ENCODE data around the gene STARD3. TPM values are rescaled to one million over a fixed set of nuclear protein-coding genes. Genes with fewer than 3 reads are reported as not detected.

STARD3 gene
- total RNA-seq, 1 donor: 47.1 TPM

- DNase-seq (ENCODE audit: low read depth in 2 of 3, low spot score in 2 of 3): peak in 2 of 3 donors; percentile 29 to 40
Measured at GRCh38 chr17:39634384-39634871, 2.5 kb upstream of the STARD3 start.

- no peak for DNase-seq (ENCODE audit: low read depth in 2 of 3, low spot score in 2 of 3)
Measured at GRCh38 chr17:39635614-39636176, 1.2 kb upstream of the STARD3 start.

GRCh38 chr17:39636587-39636926 lies 387 bp upstream of the STARD3 start:
- no peak for DNase-seq (ENCODE audit: low read depth in 2 of 3, low spot score in 2 of 3)

GRCh38 chr17:39638317-39638716 lies 1.4 kb downstream of the STARD3 start:
- no peak for DNase-seq (ENCODE audit: low read depth in 2 of 3, low spot score in 2 of 3)

GRCh38 chr17:39639043-39639442 lies 2.1 kb downstream of the STARD3 start:
- no peak for DNase-seq (ENCODE audit: low read depth in 2 of 3, low spot score in 2 of 3)

DNA sequence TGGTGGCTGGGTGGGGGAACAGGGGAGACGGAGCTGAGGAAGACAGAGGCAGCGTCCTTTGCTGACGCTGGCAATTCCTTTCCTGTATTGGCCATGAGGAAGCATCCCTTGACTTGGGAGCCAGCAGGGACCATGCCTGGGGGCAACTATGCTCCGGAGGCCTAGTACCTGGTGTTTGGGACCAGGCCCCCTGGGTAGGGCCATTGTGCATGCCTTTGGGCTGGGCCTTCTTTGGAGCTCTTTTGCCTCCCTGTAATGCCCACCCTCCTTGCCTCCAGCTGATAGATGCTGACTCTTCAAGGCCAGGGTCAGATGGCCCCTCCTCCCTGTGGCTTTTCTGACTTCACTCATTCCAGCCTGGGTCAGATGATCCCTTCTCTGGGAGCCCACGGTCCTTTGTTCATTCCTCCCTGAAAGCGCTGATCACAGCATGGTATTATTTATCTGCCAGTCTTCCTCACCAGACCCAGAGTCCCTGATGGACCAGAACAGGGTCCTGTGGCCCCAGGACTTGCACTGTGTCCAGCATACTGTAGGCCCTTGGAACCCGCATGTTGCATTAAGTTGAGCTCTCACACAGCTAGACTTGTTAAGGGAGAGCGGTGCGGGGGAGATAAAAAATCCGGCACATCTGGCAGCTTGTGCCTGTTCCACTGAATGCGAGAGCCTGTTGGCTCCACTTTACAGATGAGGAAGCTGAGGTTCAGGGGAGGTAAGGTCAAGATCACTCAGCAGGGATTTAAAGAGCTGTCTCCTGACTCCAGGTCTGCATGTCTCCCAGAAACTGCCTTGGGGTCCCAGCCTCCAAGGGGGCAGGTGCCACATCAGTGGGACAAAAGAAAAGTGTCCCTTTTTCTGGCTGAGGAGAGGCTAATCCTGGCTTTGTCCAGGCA lies 2.9 kb downstream of the STARD3 start:
- no peak for DNase-seq (ENCODE audit: low read depth in 2 of 3, low spot score in 2 of 3)

- DNase-seq (ENCODE audit: low read depth in 2 of 3, low spot score in 2 of 3): peak in 2 of 3 donors; percentile 42 to 54
Measured at GRCh38 chr17:39640591-39641031, 3.7 kb downstream of the STARD3 start.

DNA sequence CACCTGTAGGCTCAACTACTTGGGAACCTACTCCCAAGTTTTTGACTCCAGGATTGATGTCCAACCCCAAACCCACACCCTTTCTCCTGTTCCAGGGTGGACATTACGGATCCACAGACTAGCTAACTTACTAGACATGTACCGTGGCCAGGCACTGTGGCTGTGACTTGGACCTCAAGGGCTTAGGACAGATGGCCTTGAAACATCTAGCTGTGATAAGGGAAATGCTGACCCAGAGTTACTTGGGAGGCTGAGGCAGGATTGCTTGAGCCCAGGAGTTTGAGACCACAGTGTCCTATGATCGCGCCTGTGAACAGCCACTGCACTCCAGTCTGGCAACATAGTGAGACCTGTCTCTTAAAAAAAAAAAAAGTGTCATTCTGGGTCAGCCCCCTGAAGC lies 4.2 kb downstream of the STARD3 start:
- DNase-seq (ENCODE audit: low read depth in 2 of 3, low spot score in 2 of 3): no peak

DNA sequence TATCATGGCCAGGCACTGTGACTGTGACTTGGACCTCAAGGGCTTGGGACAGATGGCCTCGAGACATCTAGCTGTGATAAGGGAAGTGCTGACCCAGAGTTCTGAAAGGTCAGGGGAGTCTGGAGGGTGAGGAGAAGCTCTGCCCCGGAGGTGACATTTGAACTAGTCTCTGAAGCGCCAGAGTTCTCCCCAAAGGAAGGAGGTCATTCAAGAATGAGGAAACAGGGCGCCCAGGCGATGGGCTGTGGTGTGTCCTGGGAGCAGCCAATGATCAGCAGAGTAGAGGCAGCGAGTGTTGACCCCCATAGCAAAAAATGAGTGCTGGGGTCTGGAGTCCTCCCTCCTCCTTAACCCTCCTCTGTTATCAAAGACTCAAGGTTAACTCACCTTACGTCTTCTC lies 4.9 kb downstream of the STARD3 start:
- DNase-seq (ENCODE audit: low read depth in 2 of 3, low spot score in 2 of 3): no peak

DNA sequence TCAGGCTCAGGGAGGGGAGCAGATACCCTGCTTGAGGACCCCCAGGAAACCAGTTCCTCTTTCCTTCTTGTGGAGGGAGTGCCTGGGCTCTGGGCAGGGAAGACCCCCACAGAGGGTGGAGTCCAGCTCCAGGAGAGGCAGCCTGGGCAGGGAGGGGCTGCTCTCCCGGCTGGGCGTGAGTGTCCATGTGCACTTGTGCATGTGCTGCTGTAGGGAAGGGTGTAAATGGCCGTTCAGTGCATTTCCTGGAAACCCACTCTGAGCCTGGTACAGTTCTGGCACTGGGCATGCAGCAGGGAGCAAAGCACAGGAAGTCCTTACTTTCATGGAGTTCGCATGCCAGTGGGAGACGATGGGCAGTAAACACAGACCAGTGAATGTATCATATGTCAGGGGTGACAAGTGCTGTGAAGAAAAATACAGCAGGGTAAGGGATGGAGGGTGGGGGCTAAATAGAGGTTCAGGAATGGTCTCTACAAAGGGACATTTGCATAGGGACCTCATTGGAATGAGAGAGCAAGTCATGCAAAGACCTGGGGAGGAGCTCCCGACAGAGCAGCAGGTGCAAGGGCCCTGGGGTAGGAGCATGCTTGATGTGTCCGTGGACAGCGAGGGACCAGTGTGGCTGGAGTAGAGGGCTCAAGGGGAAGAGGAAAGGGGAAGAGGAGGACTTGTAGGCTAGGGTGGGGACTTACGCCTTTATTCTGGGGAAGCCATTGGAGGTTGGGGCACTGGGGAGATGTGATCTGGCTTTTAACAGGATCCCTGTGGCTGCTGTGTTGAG lies 5.5 kb downstream of the STARD3 start:
- DNase-seq (ENCODE audit: low read depth in 2 of 3, low spot score in 2 of 3): no peak

- peak in 1 of 3 donors; percentile 28 for DNase-seq (ENCODE audit: low read depth in 2 of 3, low spot score in 2 of 3)
Measured at GRCh38 chr17:39643271-39643670, 6.3 kb downstream of the STARD3 start.

DNA sequence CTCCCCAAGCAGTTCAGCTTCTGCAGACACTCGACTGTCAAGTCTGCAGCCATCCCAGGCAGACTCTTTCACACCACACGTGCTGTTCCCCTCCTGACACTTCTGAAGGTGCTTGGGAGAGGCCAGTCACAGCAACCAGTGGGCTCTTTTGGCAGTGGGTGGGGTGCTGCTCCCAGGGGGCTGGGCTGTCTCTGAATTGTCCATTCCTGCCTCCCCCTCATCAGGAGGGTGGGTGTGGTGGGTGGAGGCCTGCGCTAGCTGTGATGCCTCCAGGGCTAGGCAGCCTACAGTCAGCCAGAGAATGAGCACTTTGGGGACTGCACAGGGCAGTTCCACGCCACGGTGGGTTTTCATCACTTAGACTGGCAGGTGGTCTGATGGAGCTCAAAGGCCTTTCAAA lies 10.3 kb downstream of the STARD3 start:
- no peak for DNase-seq (ENCODE audit: low read depth in 2 of 3, low spot score in 2 of 3)

GRCh38 chr17:39648616-39649366 lies 11.8 kb downstream of the STARD3 start:
- no peak for DNase-seq (ENCODE audit: low read depth in 2 of 3, low spot score in 2 of 3)

DNA sequence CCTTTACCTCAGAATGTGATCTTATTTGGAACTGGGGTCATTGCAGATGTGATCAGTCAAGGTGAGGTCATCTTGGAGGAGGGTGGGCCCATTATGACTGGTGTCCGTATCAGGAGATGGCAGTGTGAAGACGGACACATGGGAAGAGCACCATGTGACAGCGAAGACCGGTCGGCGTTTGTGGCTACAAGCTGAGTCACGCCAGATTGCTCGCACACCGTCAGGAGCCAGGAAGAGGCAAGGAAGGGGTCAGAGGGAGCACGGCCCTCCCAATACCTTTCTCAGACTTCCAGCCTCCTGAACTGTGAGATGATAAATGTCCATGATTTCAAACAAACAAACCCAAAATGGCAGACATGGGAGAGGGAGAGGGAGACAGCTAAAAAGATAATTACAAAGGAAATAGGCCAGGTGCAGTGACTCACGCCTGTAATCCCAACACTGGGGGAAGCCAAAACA lies 13.2 kb downstream of the STARD3 start:
- DNase-seq (ENCODE audit: low read depth in 2 of 3, low spot score in 2 of 3): no peak

DNA sequence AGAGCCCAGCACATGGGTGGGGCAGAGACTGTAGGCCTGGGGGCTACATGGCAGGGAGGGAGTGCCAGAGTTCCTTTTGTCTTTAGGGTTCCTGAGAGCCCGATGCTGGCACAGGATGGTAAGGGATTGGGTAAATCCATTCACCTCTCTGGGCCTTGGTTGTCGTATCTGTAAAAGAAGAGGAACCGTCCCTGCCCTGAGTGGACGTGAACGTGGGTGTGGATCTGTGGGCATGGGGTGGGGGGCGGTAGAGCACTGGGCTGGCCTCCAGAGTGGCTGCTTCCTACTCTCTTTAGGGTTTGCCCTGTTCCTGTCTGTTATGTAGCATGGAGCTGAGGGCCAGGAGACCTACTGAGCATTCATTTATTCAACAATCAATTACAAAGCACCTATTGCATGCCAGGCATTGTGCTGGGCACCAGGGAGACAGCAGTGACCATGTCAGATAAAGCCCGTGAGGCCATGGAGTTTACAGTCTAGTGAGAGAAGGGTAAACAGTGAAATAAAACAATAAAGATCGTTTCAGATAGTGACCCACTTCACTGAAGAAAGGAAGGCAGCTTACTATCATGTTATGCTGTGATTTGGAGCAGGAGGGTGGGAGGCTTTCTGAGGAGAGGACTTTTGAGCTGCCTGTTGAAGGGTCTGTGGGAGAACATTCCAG lies 15.1 kb downstream of the STARD3 start:
- no peak for DNase-seq (ENCODE audit: low read depth in 2 of 3, low spot score in 2 of 3)

DNA sequence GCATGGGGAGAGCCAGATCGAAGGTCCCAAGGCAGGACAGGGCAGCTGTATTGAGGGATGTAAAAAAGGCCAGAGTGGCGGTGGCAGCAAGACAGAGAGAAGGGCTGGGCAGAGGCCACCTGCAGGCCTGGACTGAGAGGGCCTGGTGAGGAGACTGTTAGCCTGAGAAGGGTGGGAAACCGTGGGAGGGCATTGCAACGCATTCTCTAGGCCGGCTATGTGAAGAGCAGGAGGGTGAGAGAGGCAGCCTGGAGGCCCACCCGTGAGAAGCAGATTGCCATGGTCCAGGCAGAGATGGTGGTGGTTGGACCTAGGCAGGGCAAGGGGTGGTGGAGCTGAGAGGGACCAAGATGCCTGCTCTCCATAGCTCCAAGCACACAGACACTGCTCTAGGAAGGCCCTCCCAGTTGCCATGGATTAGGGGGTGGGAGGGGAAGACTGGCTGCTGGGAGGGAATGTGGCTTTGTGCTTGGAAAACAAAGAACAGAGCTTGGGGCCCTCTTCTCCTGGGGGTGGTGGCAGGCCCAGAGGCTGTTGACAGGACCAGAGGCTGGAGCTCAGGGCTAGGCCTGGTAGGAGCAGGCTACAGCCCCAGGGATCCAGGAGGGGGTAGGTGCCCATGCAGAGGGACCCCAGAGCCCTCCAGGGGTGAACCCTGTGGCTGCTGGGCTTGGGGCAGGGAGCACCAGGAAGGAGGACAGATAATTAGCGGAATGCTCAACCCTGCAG lies 15.8 kb downstream of the STARD3 start:
- DNase-seq (ENCODE audit: low read depth in 2 of 3, low spot score in 2 of 3): no peak

GRCh38 chr17:39653316-39653661 lies 16.3 kb downstream of the STARD3 start:
- no peak for DNase-seq (ENCODE audit: low read depth in 2 of 3, low spot score in 2 of 3)

- peak; percentile 63 to 84 (median 63) for DNase-seq (ENCODE audit: low read depth in 2 of 3, low spot score in 2 of 3)
Measured at GRCh38 chr17:39653662-39654331, 16.9 kb downstream of the STARD3 start.

DNA sequence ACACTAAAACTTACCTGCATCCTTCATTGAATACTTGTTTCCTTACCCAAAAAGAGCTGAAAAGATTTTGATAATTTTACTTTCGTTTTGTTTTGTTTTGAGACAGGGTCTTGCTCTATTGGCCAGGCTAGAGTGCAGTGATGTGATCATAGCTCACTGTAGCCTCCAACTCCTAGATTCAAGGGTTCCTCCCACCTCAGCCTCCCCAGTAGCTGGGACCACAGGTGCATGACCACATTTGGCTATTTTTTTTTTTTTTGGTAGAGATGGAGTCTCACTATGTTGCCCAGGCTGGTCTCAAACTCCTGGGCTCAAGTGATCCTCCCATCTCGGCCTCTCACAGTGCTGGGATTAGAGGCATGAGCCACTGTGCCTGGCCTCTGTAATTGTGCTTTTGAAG lies 18.2 kb downstream of the STARD3 start:
- no peak for DNase-seq (ENCODE audit: low read depth in 2 of 3, low spot score in 2 of 3)

All from hematopoietic multipotent progenitor cell (in vitro differentiated cells).